Hepatic stellate cell (primary cell): ENCODE data around the gene UBE2Z.

Experiments used
- DNase-seq: peaks from one replicate; pipeline ENCODE4 v3.0.0; 2011; ENCODE audit warnings: low spot score

UBE2Z gene

GRCh38 chr17:48960834-48961515 lies 52.8 kb downstream of the UBE2Z start:
- no peak for DNase-seq

DNA sequence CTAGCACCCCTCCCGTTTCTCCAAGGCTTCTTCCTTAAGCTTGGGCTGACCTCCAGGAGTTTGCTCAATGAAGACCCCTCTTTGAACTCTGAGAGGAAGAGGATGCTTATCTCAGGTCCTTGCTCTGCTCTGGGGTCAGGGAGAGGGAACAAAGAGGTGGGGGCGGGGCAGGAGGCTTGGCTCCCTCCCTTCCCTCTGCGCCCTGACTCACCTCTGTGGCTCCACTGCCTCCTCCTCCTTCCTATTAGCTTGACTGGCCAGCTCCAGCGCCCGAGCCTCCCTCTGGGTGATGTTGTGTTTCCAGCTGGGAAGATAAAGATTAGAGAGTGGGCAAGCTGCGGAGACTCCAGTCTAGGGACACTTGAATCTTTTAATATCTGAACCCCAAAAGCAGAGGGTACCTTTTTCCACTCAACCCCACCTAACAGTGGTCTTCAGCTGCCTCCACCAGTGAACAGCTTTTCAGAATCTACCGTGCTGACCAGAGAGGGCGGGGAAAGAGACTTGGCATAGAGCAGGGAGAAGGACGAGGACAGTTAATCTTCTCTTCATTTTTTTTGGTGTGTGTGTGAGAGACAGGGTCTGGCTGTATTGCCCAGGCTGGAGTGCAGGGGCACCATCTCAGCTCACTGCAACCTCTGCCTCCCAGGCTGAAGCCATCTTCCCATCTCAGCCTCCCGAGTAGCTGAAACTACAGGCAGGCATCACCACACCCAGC lies 53.5 kb downstream of the UBE2Z start:
- peak; percentile 84 for DNase-seq

- DNase-seq: no peak
Observed at GRCh38 chr17:48970224-48970623, 62.0 kb downstream of the UBE2Z start.

DNA sequence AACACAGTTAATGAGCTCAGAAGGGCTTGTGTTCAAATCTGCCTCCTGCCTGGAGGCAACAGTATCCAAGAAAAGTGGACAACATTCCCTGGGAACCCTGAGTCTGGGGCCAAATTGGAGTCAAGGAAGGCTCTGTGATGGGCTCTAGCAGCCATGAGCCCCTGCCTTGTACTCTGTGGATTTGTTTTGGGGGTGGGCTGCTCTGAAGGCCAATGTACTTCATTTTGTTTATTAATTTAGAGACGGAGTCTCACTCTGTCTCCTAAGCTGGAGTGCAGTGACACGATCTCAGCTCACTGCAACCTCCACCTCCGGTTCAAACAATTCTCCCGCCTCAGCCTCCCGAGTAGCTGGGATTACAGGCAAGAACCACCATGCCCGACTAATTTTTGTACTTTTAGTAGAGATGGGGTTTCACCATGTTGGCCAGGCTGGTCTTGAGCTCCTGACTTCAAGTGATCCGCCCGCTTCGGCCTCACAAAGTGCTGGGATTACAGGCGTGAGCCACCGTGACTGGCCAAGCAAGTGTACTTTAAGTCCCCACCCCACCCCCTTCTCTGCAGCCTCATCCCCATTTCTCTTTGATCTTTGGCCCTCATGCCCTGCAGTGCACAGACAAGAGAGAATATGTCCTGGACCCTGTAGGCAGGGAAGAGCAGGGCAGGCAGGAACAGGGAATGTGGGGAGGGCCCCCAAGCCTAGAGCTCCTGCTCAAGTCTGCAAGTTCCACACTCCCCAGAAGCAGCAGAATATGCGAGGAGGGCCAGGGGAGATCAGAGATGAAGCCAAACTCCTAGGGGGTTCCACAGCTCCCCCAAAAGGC lies 62.9 kb downstream of the UBE2Z start:
- no peak for DNase-seq

DNA sequence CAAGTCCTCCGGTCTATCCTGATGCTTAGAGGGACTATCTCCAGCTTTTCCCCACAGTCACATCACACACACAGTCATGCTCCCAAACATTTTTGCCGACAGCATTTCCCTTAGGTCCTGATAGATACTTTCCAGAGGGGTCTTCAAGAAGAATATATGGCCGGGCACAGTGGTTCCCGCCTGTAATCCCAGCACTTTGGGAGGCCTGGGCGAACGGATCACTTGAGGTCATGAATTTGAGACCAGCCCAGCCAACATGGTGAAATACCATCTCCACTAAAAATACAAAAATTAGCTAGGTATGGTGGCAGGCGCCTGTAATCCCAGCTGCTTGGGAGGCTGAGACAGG lies 64.5 kb downstream of the UBE2Z start:
- DNase-seq: no peak

DNA sequence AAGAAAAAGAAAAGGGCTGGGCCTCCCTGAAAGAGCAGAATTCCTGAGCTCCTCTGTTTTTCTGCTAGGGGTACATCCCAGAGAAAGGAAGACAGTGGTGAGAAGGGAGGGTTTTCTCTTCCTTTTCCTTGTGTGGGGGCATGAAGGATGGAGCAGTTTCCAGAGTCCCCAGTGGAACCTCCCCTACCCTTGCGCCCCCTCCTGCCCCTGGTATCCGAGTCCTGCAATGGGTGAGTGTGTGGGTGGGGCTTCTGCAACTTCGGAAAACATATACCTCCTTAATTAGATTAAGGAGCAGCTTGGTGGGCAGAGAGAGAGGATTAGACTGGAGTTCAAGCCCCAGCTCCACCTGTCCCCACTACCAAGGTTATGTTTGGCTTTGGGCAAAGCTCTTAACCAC lies 65.6 kb downstream of the UBE2Z start:
- no peak for DNase-seq
